Measurements from ENCODE around the gene KLRG1. TPM values are rescaled to one million over a fixed set of nuclear protein-coding genes. Genes with fewer than 3 reads are reported as not detected.

Gene KLRG1
- total and polyA plus RNA-seq, 2 of the 8 experiments (the other 6 are each of a cell fraction or from before 2014, with no cell fraction given) = 7.9 to 12.8 TPM

DNA sequence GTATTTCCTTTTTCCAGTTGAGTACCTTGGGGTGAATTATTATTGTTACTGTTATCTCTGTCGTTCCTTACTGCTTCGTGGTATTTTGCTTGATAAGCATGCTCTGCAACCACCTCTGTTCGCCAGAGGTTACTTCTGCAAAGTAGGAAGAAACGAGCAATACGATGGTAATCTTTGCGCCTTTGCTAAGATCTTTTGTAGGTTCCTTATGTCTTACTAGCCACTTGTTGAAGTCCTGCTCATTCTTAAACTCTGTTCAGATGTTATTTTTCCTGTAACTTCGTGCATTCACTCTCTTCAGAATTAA, 39.2 kb upstream of the KLRG1 start (continued):
- no peak for TF ChIP-seq EZH2 (IDR thresholded peaks at IDR 0.05; ENCODE audit: low read depth, low read length, severe bottlenecking)
- TF ChIP-seq, protein P1, sequence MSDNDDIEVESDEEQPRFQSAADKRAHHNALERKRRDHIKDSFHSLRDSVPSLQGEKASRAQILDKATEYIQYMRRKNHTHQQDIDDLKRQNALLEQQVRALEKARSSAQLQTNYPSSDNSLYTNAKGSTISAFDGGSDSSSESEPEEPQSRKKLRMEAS (IDR thresholded peaks at IDR 0.05) = no peak

Measured in H1 (cell line).